NOMO-1 treated with dmso at 0.1 percent for 144 hours (cell line): ENCODE results near the gene IL25.
"Not testable (repeated sequence)": the region's sequence is repeated elsewhere in the genome, so short reads cannot be mapped to it uniquely, and the experiment has no call there.

ENCODE experiments used
- DNase-seq: peaks from one replicate; lab custom pipeline; 2025; ENCODE audit not compliant: unreplicated experiment; lab: John Stamatoyannopoulos, UW

IL25 gene

DNA sequence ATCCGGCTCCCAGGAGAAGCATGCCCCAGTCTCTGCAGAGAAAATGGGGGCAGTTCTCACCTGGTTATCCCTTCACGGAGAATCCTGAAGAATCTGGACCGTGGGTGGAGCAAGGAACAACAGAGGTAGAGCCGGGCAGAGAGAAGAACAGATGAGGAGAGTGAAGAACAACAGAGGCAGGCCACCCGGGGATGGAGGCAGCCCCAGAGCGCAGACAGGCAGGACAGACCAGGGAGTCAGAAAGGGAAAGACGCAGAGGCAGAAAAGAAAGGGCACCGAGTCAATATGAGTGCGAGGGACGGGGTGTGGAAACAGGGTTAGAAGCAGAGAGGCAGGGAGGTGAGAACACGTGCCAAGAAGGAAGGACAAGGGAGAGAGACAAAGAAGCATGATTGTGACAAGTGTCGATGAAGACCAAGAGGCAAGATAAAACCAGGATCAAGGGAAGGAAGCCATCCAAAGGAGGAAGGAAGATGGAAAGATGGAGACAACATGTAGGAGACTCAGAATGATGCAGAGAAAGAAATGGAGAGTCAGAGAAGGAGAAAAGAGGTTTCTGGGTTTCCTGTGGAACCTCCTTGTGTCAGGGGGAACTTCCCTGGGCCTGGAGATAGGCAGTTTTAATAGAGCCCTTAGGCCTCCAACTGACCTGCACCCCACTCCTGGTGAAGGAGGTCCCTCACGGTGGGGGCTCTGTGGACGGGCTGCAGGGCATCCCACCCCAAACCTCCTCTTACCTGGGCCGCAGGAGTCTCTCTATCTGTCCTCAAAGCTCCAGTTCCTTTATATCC, 35.1 kb downstream of the IL25 start, which contains the start of gene MYH6:
MYH6 (minus strand) TSS at position 758 of the 791 bp plus-strand sequence. CDS start 1,050 bp downstream, outside the sequence.
- no peak for DNase-seq

DNA sequence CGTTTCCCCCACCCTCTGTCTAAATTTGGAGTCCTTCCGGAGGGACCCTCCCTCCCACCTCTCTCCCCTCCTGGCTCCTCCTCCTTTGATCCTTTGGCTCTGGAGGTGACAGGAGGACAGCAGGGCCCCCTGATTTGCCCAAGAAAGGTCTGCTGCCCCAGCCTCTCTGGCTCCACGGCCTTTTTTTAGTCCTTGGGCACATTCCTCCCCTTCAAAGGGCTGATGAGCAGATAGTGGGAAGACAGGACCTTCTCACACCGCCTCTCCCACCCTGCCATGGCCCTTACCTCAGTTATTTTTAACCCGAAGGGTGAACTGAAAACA, 35.7 kb downstream of the IL25 start:
- no peak for DNase-seq

DNA sequence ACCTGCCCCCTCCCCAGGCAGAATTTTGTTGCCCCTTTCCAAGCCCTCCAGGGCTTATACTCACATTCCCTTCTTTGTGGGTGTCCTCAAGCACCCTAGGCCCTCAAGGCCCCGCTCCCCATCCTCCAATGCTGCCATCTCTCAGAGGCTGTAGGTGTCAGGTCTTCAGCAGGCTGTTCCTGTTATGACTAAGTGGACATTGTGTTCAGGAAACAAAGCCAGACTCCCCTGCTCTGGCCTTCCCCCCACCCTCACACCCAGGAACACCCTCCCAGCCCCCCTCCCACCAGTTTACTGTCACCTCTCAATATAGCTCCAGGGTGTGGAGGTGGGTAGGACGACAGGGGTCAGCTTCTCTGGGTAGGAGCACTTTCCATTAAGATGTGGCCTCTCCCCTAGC, 36.9 kb downstream of the IL25 start:
- no peak for DNase-seq

DNA sequence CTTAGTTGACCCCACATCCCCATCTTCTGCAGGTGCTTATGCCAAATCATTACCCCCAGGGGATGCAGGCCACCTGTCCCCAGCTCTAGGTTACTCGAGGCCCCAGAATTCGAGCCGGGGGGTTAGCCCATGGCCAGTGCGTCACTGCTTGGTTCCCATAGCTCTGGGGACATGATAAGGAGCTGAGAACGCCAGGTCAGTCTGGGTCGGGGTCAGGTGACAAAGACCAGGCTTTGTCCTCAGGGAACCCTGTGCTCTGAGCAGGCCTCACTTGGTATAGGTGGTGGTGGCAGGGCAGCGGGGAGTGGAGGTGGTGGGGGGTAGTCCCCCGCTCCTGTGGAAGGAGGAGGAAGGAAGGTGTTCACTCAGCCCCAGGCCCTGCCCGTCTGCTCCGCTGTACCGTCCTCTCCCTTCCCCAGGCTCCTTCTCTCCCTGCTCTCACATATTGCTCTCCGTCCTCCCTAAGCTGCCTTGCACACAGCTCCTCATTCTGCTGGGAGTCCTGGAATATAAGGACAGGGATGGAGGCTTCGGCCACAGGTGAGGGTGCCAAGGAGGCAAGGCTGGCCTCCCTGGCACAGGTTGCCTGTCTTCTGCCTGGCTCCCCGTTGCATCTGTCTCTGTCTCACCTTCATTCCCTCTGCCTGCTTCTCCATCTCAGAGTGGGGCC, 37.5 kb downstream of the IL25 start:
- no peak for DNase-seq

DNA sequence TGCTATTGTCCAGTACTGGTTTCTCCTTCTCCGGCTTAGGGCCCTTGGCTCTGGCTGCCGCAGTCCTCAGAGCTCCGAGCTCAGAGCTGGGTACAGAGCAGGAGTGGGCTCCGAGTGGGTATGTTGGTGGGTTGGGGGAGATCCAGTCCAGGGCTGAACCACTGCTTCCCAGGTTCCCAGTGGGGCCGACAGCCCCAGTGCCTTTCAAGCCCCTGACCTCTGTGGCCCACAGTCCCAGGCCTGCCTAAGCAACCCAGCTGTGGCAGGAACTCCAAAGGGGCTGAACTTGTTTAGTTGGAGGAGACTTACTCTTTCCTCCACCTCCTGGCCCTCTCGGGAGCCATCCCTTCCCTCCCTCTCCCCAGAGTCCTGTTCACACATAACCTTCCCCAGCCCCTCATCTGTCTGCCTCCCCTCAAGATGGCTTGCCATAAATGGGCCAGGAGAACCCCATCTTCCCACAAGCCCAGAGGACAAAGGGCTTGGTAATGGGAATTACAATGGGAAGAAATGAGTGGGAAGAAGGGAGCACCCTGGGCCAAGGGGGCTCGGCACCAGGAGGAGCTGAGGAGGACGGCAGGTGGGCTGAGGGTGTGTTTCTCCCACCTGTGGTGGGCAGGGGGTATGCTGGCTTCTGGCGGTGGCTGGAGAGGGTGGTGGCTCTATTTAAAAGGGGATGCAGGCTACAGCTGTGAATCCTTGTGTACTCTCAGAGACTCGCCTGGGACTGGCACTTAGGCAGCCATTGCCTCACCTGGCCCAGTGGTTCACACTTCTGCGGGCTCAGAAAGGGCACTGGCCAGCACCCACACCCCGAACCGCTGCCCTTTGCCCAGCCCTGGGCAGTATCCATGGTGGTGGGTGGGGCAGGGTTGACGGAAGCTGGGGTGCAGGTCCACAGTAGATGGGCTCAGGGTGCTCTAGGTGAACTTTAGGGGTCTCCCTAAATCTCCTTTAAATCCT, 39.2 kb downstream of the IL25 start:
- DNase-seq: no peak

DNA sequence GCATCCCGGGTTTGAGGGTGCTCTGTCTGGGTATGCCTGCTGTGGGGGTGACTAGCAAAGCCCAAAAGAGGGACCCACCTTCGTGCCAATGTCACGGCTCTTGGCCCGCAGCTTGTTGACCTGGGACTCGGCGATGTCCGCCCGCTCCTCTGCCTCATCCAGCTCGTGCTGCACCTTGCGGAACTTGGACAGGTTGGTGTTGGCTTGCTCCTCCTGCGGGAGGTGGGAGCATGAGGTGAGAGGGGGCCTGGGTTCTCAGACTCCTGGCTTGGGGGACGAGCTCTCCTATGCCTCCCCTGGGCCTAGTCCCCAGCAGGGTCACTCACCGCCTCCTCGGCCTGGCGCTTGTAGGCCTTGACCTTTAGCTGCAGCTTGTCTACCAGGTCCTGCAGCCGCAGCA, 41.1 kb downstream of the IL25 start:
- no peak for DNase-seq

DNA sequence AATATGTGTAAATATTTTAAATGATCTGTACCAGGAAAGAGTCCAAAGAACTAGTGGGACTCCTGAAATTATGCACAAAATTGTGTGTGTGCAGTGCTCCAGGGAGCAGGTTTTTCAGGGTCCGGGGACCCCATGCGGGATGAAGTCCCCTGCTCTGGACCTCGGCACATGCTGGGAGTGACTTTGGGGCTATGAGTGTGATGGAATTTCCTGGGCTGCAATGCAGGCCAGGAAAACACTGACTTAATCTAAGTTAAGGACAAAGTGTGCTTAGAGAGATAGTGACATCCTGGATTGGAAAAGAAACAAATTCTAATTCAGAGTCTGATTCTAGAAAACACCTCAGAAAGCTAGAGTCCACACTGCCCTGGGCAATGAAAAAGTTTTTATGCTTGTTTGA, 41.6 kb downstream of the IL25 start:
- no peak for DNase-seq

DNA sequence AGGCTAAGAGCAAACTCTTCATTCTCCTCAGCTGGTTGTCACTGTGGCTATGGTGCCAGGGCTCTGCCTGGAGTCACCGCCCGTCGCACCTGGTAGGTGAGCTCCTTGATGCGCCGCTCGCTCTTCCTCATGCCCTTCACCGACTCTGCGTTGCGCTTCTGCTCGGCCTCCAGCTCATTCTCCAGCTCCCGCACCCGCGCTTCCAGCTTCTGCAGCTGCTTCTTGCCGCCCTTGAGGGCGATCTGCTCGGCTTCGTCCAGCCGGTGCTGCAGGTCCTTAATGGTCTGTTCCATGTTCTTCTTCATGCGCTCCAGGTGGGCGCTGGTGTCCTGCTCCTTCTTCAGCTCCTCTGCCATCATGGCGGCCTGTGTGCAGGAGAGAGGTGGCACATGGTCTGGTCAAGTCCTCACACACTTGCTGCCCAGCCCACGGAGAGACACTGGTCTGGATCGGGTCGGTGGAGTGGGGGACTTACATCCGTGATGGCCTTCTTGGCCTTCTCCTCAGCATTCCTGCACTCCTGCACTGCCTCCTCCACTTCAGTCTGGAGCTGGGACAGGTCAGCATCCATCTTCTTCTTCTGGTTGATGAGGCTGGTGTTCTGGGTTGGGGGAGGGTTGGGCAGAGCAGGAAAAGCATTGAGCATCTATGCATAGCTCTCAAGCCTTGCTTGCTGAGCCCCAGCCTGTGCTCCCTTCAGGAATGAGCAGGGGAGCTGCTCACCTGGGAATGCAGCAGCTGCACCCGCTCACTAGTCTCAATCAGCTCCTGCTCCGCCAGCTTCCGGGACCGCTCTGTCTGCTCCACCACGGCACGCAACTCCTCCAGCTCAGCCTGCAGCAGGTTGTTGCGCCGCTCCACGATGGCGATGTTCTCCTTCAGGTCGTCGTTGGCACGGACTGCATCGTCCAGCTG, 42.6 kb downstream of the IL25 start:
- no peak for DNase-seq

DNA sequence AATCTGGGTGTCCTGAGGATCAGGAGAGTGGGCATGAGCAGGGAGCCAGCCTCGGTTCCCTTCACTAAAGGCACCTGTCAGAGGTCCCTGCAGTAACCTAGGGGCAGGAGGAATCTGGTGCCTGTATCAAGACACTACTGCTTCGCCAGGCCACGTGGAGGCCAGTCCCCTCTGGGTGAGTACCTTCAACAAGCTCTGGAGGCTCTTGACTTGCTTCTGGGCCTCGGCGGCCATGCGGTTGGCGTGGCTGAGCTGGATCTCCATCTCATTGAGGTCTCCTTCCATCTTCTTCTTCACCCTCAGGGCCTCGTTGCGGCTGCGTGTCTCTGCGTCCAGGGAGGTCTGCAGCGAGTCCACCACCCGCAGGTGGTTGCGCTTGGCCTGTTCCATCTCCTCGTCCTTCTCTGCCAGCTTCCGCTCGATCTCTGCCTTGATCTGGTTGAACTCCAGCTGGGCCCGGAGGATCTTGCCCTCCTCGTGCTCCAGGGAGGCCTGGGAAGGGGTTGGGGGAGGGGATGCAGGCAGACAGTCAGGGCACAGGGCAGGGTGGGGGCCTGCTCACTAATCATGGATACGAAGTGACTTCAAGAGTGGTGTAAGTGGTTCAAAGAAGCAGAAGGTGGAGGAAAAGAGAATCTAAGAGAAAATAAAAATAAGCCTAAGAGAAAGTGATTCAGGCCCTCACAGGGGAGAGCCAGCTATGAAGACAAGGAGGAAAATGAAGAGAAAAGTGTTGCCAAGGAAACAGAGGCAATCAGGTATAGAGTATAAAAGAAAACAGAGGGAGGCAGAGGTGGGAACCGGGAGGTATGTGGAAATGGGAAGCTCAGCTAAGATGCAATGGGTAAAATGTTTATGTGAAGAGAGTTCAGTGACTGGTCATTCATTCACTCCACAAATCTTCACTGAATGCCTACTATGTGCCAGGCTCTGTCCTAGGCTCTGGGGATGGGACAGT, 43.5 kb downstream of the IL25 start:
- DNase-seq: no peak

DNA sequence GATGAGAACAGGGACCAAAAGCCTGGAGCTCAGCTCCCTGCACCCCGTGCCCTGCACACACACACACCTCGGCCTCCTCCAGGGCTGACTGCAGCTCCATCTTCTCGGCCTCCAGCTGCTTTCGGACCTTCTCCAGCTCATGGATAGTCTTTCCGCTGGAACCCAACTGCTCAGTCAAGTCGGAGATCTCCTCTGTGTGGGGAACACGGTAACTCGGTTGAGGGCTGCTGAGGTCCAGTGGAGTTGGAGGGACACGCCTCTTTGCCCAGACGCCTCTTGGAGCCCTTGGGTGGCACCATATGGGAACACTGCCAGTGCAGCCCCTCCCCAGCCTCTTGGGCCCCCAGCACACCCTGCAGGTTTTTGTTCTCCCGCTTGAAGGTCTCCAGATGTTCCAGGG, 44.2 kb downstream of the IL25 start:
- DNase-seq: no peak

DNA sequence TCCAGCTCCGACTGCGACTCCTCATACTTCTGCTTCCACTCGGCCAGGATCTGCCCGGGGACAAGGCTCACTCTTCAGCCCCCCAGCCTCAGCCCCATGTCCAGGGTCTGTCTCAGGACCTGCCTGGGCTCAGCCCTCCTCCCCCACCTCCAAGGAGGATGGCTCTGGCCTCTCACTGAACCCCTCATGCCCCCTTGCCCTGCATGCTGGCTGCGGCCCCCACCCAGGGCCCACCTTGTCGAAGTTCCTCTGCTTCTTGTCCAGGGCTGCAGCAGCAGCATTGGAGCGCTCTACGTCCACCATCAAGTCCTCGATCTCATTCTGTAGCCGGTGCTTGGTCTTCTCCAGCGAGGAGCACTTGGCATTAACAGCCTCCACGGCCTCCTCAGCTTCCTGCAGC, 44.7 kb downstream of the IL25 start:
- DNase-seq: not testable (repeated sequence)

DNA sequence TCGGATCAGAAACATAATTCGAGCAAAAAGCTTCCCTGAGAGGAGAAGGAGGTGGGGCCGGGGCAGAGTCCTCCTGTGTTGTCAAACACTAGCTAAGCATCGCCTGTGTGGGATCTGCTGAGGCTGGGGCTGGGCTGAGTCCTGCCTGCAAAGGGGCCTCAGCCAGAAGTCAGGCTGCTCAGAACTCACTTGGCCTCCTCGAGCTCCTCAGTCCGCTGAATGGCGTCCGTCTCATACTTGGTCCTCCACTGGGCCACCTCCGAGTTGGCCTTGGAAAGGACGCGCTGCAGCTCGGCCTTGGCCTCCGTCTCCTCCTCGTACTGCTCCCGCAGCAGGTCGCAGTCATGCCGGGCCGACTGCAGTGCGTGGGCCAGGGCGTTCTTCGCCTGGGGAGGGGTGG, 45.4 kb downstream of the IL25 start:
- no peak for DNase-seq

DNA sequence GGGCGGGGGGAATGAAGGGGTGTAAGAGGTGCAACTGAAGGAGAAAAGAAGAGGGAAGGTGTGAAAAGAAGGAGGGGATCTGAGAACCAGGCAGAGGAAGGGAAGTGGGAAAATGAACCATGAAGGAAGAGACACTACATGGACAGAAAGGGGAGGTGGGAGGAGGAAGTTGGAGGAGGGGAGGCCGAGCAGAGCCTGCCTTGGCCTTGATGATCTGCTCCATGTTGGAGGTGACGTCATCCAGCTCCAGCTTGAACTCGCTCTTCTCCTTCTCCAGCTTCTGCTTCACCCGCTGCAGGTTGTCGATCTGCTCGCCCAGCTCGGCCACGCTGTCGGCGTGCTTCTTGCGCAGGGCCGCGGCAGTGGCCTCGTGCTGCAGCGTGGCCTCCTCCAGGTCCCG, 47.0 kb downstream of the IL25 start:
- not testable (repeated sequence) for DNase-seq

DNA sequence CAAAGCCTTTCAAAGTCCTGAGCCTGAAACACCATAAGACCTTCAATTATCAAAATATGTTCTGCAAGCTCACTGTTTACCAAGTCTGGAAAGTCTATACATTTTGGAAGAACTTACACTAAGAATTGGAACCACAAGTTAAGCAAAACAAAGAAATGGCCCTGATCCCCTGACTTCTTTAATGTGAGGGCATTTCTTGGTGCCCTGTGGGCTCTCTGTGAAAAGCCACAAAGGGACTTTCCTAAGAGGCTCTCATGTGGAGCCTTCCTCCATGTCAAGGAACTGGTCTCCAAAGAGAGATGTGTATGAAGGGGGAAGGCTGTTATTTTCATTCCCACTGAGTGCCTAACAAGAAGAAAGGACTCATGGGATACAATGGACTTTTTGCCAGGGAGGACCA, 49.0 kb downstream of the IL25 start:
- DNase-seq: no peak

DNA sequence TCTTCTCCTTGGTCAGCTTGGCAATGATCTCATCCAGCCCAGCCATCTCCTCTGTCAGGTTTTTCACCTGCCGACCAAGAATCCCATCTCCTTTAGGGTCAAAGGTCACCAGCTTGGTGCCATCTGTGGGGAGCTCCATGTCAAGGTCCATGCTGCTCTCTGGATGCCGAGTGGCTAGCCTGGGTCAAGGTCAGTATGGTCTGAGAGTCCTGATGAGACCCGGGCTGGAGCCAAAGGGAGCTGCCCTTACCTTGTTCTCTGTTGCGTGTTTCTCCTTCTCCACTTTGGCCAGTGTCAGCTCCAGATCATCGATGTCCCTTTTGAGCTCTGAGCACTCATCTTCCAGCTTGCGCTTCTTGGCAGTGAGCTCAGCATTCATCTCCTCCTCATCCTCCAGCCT, 51.0 kb downstream of the IL25 start:
- no peak for DNase-seq

DNA sequence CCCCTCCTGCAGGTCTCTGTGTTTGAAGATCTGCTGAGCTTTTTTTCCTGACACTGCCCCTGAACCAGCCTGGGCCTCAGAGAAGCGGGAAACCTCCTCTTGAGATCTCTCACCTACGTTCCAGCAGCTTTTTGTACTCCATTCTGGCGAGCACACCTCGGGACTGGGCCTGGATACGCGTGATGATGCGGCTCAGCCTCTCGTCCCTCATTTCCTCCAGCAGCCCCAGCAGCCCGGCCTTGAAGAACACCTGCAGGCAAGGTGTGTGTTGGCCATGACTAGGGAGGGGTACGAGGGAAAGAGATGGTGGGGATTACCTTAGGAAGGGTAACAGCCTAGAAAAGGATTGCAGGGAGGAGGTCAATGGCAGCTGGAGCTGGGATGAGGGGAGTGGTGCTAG, 52.6 kb downstream of the IL25 start:
- no peak for DNase-seq

DNA sequence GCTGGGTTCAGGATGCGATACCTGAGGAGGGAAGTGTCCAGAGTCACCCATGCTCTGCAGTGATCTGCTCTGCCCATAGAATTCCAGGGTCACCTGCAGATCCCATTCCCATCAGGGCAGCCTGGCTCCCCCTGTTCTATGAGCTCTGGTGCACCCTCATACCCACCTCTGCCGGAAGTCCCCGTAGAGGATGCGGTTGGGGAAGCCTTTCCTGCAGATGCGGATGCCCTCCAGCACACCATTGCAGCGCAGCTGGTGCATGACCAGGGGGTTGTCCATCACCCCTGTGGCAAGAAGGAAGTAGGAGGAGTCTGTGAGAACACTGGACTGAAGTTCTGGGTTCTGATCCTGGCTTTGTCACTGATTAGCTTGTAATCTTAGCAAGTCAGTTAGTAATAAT, 53.2 kb downstream of the IL25 start:
- DNase-seq: not testable (repeated sequence)
